HFFc6 (cell line): ENCODE data around the gene SLC6A2. TPM values are rescaled to one million over a fixed set of nuclear protein-coding genes. Genes with fewer than 3 reads are reported as not detected.
A peak's percentile ranks its signal among the peaks of the same experiment; 100 is the strongest.

Experiments
- DNase-seq: peaks from one replicate; pipeline ENCODE4 v3.0.0-alpha.2; 2018
- H3K27ac Mint-ChIP-seq: 2 replicates; pipeline ENCODE4 v1.8.0; 2020; ENCODE audit warnings: mild to moderate bottlenecking, mixed read lengths
- H3K27me3 Mint-ChIP-seq: 2 replicates; pipeline ENCODE4 v1.8.0; 2021; ENCODE audit warnings: mild to moderate bottlenecking, moderate library complexity, mixed read lengths; ENCODE audit not compliant: insufficient read depth
- H3K36me3 Mint-ChIP-seq: 2 replicates; pipeline ENCODE4 v1.8.0; 2021; ENCODE audit warnings: low read depth, mixed read lengths
- H3K4me1 Mint-ChIP-seq: 2 replicates; pipeline ENCODE4 v1.8.0; 2020; ENCODE audit warnings: low read depth, mixed read lengths
- H3K4me3 Mint-ChIP-seq: 2 replicates; pipeline ENCODE4 v1.8.0; 2020; ENCODE audit warnings: mild to moderate bottlenecking, moderate library complexity, mixed read lengths
- H3K9me3 Mint-ChIP-seq: 2 replicates; pipeline ENCODE4 v1.8.0; 2020; ENCODE audit warnings: mild to moderate bottlenecking, mixed read lengths
- total RNA-seq, 6 experiments: library from RNA; stranded (reverse); fragmentation: NEBNext Ultra II Directional; extraction: Animal tissue kit (Norgen Biotek cat#: 25700); gene quantifications; 2 replicates in 1 of 6; 3 replicates in 5 of 6; pipeline ENCODE4 v1.2.3, GENCODE V29; 2021
- TF ChIP-seq, protein P1 (sequence below): fragments of 200-600 bp; sonication (generic); IDR thresholded peaks from 2 replicates; pipeline ENCODE4 v1.5.0; 2021; ENCODE audit warnings: antibody characterized with exemption, mild to moderate bottlenecking

SLC6A2 gene
- total RNA-seq, 6 experiments from 2014 or later, result not detected

DNA sequence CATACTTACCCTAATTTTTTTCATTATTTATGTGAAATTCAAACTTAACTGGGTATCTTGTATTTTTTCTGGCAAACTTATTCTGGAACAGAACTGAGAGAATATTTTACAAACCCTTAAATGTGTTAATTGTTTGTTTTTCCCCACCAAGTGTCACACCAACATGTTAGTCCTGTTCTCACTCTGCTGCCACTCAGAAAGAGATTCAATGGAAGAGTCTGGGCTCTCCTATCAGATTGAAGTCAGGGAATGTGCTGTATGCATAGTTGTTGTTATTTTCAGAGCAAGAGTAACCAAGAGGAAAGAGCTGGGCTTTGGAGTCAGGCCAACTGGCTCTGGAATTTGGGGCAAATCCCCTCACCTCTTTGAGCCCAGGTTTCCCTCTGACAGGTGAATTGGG, 43.2 kb downstream of the SLC6A2 start:
- Mint-ChIP-seq H3K27ac (no peak overlapping the region), H3K4me3 (no peak overlapping the region), H3K4me1 (peaks cover 10% of the 10 kb centered on the region; the same call in 1 of the 2 replicates), H3K27me3 (peaks cover 6% of the 10 kb centered on the region), H3K36me3 (no peaks in the 10 kb centered on the region), H3K9me3 (no peaks in the 10 kb centered on the region)
- DNase-seq, result no peak
- TF ChIP-seq, protein P1, sequence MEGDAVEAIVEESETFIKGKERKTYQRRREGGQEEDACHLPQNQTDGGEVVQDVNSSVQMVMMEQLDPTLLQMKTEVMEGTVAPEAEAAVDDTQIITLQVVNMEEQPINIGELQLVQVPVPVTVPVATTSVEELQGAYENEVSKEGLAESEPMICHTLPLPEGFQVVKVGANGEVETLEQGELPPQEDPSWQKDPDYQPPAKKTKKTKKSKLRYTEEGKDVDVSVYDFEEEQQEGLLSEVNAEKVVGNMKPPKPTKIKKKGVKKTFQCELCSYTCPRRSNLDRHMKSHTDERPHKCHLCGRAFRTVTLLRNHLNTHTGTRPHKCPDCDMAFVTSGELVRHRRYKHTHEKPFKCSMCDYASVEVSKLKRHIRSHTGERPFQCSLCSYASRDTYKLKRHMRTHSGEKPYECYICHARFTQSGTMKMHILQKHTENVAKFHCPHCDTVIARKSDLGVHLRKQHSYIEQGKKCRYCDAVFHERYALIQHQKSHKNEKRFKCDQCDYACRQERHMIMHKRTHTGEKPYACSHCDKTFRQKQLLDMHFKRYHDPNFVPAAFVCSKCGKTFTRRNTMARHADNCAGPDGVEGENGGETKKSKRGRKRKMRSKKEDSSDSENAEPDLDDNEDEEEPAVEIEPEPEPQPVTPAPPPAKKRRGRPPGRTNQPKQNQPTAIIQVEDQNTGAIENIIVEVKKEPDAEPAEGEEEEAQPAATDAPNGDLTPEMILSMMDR, result no peak

DNA sequence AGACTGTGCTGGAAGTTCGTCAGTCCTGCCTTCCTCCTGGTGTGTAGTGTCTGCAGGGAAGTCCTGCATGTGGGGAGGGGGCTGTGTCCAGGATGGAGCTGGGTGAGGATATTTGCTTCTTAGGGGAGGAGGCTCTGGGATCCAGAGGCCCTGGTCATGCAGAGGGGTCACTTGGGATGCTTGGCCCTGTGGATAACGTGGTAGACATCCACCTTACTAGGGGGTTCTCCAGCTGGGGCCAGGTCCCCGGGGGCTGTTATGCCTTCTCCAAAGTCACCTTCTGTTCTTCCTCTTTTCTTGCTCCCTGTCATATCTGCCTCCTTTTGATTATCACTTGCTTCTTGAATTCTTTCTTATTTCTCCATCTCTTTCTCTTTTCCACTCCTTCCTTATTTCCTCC, 43.8 kb downstream of the SLC6A2 start:
- no peak for DNase-seq
- no peak overlapping the region for H3K4me3 Mint-ChIP-seq
- H3K9me3 Mint-ChIP-seq, result no peaks in the 10 kb centered on the region
- TF ChIP-seq, protein P1, result no peak
- no peaks in the 10 kb centered on the region for H3K36me3 Mint-ChIP-seq
- peaks cover 10% of the 10 kb centered on the region; the same call in 1 of the 2 replicates for H3K4me1 Mint-ChIP-seq
- H3K27ac Mint-ChIP-seq, result no peak overlapping the region
- peaks cover 2% of the 10 kb centered on the region for H3K27me3 Mint-ChIP-seq

DNA sequence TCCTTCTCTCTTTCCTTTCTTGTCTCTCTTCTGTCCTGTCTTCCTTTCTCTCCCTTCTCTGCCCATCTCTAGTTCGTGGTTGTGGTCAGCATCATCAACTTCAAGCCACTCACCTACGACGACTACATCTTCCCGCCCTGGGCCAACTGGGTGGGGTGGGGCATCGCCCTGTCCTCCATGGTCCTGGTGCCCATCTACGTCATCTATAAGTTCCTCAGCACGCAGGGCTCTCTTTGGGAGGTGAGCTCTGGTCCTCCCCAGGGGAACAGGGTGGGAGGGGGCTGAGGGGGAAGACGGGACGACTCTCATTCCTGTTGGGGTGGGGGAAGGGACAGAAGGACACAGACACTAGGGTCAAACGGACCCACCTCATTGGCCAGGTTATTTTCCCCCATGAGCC, 44.3 kb downstream of the SLC6A2 start:
- no peaks in the 10 kb centered on the region for H3K9me3 Mint-ChIP-seq
- no peaks in the 10 kb centered on the region for H3K36me3 Mint-ChIP-seq
- no peak overlapping the region for H3K27ac Mint-ChIP-seq
- DNase-seq, result no peak
- H3K27me3 Mint-ChIP-seq, result no peaks in the 10 kb centered on the region; the same call in 1 of the 2 replicates
- peaks cover 10% of the 10 kb centered on the region; the same call in 1 of the 2 replicates for H3K4me1 Mint-ChIP-seq
- no peak overlapping the region for H3K4me3 Mint-ChIP-seq
- TF ChIP-seq, protein P1, result no peak

DNA sequence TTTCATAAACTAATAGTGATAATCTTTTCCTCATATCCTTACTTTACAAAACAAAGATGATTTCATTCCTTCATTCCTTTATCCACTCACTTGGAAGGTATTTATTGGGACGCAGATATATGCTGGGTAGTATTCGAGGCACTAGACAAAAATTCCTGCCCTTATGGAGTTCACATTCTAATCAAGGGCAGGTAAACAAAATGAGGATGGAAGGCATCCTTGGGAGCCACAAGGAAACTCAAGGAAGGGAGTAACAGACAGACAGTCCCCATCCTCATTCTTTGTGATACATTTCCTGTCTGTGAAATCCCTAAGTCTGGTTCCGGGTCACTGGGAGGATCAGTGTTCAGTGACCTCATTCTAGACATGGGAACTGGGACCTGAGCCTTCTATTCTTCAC, 45.2 kb downstream of the SLC6A2 start:
- Mint-ChIP-seq H3K27ac (no peak overlapping the region), H3K9me3 (no peaks in the 10 kb centered on the region), H3K4me3 (no peak overlapping the region), H3K27me3 (peaks cover 7% of the 10 kb centered on the region; the same call in 1 of the 2 replicates), H3K4me1 (peaks cover 10% of the 10 kb centered on the region; the same call in 1 of the 2 replicates), H3K36me3 (no peaks in the 10 kb centered on the region)
- no peak for DNase-seq
- TF ChIP-seq, protein P1, result no peak

DNA sequence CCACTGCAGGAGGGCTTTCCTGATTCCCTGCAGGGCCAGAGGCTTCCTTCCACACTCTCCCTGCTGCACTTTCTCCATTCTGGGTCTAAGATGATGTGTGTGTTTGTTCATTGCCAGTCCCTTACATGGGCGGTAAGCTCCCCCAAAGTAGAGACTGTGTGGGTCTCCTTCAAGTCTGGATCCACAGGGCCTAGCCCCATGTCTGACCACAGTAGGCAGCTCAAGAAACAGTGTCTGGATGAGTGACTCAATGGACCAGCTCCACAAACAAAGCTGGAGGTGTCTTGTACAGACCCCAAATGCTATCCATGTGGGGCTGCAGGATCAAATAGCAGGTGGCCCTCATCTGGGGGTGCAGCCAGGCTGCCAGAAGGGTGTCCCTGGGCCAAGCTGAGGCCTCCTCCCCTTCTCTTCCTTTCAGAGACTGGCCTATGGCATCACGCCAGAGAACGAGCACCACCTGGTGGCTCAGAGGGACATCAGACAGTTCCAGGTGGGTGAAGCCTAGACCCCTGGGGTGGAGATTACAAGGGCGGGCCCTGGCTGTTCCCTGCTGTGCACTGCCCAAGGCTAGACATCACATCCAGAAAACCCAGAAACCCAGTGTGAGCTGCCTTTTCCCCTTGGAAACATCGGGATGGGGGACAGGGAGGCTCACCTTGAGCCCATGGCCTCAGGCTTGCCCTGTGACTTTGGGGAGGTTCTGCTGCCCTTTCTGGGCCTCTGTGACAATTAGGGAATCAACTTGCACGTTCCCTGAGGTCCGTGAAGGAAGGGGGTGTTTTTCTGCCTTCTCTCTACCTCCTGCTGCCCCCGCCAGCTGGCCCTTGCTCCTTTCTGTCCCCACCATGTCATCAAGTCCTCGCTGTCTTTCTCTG, 45.9 kb downstream of the SLC6A2 start:
- Mint-ChIP-seq H3K36me3 (no peaks in the 10 kb centered on the region), H3K4me3 (no peak overlapping the region), H3K9me3 (no peaks in the 10 kb centered on the region), H3K4me1 (peaks cover 10% of the 10 kb centered on the region; the same call in 1 of the 2 replicates), H3K27me3 (peaks cover 8% of the 10 kb centered on the region; the same call in 1 of the 2 replicates), H3K27ac (no peak overlapping the region)
- DNase-seq, result peak; percentile 33
- TF ChIP-seq, protein P1, result peak; percentile 83
